NB4 (cell line): Measurements from ENCODE around the gene DNMT3A.

ENCODE experiments used
- CTCF ChIP-seq: IDR thresholded peaks from one replicate; pipeline ENCODE4 v1.5.1; 2012; ENCODE audit warnings: low read depth, low read length
- POLR2A ChIP-seq: IDR thresholded peaks from 2 replicates; pipeline ENCODE4 v1.6.1; 2011; ENCODE audit warnings: mild to moderate bottlenecking; ENCODE audit not compliant: insufficient read length; ENCODE audit errors: extremely low read depth

DNA sequence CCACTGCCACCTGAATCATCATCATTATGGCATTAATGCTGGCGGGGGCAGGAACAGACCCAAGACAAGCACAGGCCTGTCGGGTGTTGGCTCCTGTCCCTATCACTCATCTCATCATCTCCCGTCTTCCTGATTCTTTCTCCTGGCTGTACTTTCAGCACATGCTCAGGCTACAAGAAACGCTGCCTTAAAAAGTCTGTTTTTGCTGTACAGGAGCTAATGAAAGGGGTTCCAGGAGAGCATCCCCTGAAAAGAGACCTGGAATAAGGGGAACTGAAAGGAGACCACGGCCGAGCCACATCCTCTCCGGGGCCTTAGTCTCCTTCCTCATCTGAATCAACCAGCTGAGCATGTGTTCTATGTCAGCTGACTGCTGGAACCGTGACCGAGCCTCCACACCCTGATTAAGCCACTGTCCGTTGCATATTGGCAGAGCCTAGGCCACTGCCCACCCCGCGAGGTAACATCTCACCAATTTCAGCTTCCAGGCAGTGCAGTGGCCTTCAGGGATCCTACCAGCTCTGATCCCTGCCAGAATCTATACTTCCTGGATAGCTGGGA, 62.6 kb downstream of the DNMT3A start:
- no peak for TF ChIP-seq CTCF
- no peak for TF ChIP-seq POLR2A
